LNCAP (cell line): ENCODE results near the gene TET1.

Source experiments
- TF ChIP-seq, protein P1 (sequence below): fragments of 450-650 bp; IDR thresholded peaks from 2 replicates; pipeline ENCODE4 v1.5.1; 2017; ENCODE audit warnings: mild to moderate bottlenecking

TET1 gene

DNA sequence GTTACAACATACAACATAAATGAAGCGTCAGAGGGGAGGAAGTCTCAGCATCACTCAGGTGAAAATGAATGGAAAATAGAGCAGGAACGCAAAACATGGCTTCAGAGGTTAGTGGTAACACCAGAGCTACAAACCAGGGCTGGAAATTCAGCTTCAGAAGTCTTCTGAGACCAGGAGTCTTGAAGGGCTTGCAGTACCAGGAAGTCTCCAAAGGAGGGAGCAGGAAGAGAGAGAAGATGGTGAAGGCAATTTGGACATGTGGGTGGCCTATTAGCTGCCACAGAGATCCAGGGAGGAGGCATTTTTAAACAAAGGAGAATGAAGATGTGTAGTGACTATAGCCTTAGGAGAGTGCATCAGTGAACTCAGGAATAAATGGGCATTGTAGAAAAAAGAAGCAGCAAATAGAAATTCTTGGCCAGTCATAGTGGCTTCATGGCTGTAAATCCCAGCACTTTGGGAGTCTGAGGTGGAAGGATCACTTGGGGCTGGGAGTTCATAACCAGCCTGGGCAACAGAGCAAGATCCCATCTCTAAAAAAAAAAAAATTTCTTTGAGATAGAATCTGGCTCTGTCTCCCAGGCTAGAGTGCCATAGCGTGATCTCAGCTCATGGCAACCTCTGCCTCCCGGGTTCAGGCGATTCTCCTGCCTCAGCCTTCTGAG, 9.3 kb upstream of the TET1 start:
- TF ChIP-seq, protein P1, sequence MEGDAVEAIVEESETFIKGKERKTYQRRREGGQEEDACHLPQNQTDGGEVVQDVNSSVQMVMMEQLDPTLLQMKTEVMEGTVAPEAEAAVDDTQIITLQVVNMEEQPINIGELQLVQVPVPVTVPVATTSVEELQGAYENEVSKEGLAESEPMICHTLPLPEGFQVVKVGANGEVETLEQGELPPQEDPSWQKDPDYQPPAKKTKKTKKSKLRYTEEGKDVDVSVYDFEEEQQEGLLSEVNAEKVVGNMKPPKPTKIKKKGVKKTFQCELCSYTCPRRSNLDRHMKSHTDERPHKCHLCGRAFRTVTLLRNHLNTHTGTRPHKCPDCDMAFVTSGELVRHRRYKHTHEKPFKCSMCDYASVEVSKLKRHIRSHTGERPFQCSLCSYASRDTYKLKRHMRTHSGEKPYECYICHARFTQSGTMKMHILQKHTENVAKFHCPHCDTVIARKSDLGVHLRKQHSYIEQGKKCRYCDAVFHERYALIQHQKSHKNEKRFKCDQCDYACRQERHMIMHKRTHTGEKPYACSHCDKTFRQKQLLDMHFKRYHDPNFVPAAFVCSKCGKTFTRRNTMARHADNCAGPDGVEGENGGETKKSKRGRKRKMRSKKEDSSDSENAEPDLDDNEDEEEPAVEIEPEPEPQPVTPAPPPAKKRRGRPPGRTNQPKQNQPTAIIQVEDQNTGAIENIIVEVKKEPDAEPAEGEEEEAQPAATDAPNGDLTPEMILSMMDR, result peak; percentile 62

DNA sequence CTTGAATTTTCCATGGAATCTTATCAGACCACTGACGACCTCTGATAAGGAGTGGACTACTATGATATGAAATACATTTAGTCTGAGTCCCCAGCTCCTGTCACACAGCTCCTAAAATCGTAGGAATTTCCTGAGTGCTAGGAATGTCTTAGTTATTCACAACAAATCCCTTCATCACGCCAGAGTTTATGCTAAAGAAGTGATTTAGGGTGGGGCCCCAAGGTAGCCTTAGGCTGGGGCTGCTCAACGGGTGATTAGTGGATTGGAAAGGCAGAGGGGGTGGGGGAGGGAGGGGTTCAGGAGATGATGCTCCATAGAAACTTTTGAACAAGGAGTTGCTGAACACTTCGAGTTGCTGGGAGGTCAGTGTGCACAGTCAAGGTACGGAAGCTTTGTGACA, 7.0 kb upstream of the TET1 start:
- TF ChIP-seq, protein P1, result no peak

DNA sequence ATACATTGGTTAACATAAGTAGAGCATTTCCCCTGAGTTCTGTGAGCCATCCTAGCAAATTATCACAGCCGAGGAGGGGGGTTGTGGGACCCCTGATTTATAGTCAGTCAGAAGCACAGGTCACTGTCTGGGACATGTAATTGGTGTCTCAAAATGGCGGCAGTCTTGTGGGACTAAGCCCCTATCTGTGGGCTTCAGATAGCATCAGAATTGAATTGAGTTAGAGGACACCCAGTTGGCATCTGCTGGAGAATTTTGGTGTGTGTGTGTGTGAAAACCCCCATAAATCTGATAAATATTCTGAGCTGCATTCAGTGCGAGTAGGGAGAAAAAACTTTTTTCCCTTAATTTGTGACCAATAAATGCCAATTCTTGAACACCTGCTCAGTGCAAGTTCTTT, 6.5 kb upstream of the TET1 start:
- TF ChIP-seq, protein P1, result no peak

DNA sequence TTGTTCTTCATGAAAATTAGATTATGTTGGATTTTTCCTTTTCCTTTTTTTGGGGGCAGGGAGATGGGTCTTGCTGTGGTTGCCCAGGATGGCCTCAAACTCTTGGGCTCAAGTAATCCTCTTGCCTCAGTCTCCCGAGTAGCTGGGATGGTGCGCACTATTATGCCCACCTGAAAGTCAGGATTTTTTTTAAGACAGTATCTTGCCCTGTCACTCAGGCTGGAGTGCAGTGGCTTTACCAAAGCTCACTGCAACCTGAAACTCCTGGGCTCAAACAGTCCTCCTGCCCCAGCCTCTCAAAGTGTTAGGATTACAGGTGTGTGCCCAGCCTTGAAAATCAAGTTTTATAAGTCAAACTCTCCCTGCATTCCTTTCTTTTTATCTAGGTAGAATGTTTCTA, 1.7 kb upstream of the TET1 start:
- TF ChIP-seq, protein P1, result no peak

DNA sequence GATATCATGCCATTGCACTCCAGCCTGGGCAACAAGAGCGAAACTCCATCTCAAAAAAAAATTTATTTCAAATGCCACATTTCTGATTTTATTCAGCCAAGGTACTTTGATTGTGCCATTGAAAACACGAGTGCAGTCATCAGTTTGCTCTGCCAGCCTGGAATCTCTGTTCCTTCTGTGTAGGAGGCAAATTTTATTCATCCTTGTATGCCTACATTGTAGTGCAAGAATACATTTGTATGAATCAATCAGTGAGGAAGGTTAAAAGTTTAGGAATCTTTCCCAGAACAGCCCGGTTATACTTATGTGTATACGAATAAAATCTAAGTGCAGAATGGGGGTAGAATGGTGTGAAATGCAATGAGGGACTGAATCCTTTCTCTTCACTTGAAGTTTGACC, 886 bp upstream of the TET1 start:
- TF ChIP-seq, protein P1, result no peak

DNA sequence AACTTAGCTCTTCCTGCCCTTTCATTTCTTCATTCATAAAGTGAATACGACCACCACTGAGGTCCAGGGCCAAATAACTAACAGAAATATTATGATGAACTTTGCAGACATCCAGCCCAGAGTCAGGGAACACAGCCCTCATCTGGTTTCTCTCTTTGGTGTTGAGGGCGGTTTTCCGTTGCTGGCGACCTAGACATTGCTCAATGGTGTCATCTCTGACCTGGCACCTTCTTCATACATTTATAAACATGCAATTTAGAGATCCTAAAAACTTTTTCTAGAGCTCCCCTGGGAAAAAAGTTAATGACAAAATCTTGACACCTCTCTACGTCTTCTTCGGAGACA, 324 bp upstream of the TET1 start:
- TF ChIP-seq, protein P1, result no peak

DNA sequence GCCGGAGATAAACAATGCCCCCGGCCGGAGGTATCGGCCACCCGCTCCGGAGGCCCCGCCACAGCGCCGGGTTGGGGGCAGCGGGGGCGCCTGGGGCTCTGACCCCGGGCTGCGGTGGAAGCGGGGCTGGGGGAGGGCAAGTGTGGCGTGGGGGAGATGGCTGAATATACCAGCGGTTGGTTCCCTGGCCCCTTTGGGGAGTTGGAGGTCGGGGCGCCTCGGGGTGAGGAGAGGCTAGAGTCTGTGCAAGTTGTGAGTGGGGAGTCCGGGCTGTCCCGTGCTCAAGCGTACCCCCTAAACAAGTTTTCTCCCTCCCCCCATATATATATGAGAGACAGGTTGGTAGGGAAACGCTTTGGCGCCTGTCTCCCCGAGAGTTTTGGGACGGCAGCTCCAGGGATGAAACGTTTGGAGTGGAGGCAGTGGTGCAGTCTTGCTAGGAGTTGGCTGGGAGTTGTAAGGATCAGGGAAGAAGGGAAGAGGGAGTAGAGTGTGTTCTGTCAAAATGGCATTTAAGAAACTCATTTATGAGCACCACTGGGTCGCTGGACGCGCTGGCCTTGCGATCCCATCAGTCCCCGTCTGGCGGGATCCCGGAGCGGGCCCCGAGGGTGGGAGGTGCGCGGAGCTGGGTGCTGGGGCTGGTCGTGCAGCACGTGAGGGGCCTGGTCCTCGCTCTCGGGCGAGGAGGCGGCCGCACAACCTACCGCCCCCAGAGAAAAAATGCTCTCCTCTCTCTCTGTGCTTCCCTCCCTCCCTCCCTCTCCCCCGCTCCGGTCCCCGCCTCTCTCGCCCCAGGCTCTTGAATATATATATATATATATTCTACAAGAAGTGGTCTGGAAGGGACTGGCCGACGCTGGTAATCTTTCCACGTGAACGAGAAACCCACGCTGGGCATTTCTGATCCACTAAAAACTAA, 1.1 kb downstream of the TET1 start:
- TF ChIP-seq, protein P1, result no peak
